GM12892 (cell line): Measurements from ENCODE around the gene MSRB1.

ENCODE experiments used
- POLR2A ChIP-seq: IDR thresholded peaks from 2 replicates; pipeline ENCODE4 v1.6.1; 2011; ENCODE audit warnings: low read depth, low read length, control low read depth
- POLR2AphosphoS5 ChIP-seq: IDR thresholded peaks from 2 replicates; pipeline ENCODE4 v1.6.1; 2011; ENCODE audit warnings: low read depth, low read length, control low read depth

GRCh38 chr16:1984347-1985225 is 41.6 kb upstream of the MSRB1 start:
- TF ChIP-seq POLR2AphosphoS5 (no peak; the same call in 1 of the 2 replicates), POLR2A (no peak)
